Renal pelvis (tissue), 4 donors: ENCODE results near the gene FHL1. TPM values are rescaled to one million over a fixed set of nuclear protein-coding genes. Genes with fewer than 3 reads are reported as not detected.

ENCODE experiments used
- DNase-seq: peaks from one replicate; pipeline ENCODE4 v3.0.0-alpha.2; 2013
- polyA plus RNA-seq, 3 donors: library from polyadenylated mRNA; unstranded; fragments of 120-200 nt; gene quantifications; one replicate each; pipeline ENCODE4 v1.2.1, GENCODE V29; 2013; ENCODE audit not compliant: insufficient read length in 3 of 3

Gene FHL1
- polyA plus RNA-seq, 3 donors, result 45.1 to 60.1 (median 55.0) TPM

DNA sequence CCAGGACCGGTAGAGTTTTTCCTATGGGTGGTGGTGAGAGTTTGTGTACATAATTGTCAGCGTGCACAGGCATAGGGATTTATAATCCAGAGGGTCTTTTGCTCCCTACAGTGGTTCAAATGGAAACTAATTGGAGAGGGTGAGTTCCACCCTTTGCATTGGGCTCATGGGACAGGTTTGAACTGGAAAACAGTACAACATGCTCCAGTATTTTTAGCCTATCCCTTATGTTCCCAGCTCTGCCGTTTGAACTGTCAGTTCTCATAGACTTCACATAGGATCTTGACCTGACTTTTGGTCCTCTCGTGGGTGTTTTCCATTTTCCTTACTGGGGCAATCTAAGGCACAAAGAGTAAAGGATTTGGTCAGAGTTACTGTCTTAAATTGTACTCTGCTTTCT is 31.8 kb downstream of the FHL1 start:
- DNase-seq, result no peak

- no peak for DNase-seq
These were observed 35.1 kb downstream of the FHL1 start for GRCh38 chrX:136182414-136182813.

DNA sequence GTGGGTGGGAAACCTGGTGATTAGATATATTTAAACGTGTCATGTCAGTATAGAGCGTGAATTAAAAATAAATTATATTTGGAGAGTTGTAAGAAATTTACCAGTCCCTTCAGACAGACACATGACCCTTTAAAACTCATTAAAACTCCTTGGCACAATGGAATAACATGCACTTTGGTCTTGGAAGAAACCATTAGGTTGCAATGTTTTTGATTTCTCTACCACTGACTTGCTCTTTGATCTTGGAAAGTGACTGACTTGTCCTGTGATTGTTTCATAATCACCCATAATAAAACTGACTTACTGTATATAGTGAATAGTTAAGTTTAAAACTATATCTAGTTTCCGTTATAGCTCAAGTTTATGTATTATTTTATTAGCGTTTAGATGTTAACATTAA is 35.8 kb downstream of the FHL1 start:
- DNase-seq, result no peak

DNA sequence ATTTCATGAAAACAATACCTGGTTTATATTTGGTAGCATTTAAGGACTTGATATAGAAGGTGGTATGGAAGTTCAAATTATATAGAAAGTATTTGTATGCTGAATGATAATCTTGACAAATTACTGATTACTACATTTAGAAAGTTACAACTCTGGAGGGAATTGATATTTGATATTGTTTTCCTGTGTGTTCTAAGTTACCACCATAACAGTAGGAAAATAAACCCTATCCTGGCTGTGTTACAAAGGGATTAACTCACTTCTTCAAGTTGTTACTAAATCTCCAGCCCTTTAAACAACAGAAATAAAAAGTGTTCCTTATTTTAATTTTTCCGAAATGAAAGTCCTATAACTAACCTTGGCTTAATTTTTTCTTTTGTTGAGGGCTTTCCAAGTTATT is 36.6 kb downstream of the FHL1 start:
- no peak for DNase-seq

DNA sequence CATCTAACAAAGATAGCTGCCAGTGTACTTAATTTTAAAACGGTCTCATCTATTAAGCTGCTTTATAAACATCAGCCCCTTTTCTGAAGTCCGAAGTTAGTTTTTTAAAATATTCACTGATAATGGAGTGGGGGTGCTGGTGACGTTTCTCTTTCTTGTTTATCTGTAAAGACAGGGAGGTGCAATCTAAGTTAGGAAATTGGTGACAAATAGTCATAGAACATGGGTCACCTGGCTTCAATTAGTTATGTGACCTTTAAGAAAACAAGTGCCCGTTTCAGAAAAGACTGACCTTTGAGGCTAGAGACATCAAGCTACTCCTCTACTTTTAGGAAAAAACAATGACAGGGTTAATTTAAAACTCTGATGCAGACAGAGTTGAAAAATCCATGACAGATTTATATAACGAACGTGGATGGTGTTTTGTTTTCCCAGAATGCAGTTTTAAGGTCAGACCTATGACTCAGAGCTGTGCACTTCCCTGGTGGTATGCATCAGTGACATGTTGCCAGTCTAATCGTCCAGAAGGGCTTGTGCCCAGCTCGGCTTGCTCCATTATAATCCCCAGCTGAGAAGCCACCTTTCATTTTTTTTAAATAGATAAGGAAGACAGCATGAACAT is 38.2 kb downstream of the FHL1 start:
- DNase-seq, result no peak

DNA sequence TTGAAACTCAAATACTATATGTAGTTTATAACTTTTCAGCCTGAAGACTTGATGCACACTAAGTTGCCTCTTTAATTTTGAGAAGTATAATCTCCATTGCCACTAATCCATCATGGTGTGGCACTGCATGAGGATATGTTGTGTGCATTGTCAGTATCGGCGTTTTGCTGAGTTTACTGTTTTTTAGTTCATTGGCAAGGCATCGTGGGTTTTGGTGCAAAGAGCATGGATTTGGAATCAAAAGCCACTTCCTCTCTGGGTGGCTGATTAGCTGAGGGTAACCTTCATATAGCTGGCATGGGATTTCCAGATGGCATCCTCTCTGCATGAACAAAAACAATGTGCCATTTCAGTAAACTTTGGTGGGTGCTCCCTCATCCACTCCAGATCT is 38.7 kb downstream of the FHL1 start:
- no peak for DNase-seq

- no peak for DNase-seq
These were observed 41.9 kb downstream of the FHL1 start for GRCh38 chrX:136189222-136189621.

GRCh38 chrX:136190038-136190713 is 42.8 kb downstream of the FHL1 start:
- DNase-seq, result no peak

DNA sequence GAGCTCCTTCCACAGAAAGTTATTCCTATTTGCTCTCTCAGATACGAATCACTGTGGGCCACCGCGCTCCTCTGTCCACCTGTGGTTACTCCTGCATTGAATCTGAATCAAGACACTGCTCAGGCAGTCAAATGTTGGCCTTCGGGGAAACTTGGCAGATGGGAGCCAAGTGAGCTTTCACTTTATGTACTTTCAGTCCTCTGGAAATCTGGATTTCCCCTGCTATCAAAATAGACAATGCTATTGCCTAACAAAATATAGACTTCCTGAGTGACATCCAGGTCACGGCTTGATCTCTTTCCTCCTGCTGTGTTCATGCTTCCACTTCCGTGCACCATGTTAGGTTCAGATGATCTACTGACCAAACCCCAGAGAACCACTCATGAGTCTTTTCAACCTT is 43.8 kb downstream of the FHL1 start:
- DNase-seq, result no peak

DNA sequence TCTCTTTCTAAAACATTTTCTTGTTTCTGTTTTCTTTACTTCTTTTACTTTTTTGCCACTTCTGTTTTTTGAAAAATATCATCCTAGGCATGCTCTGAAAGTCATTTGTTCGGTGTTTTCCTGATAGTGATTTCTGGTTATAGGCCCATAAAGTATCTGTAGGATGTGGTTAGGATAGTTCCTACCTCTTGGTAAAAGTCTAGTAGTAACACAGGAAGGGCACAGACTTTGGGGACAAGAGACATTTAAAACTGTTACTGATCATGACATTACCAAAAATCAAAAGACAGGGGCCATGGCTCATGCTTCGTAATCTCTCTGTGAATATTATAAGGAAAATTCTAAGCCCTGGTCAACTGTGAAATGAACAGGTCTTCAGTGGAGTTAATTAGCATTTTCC is 44.8 kb downstream of the FHL1 start:
- DNase-seq, result no peak

DNA sequence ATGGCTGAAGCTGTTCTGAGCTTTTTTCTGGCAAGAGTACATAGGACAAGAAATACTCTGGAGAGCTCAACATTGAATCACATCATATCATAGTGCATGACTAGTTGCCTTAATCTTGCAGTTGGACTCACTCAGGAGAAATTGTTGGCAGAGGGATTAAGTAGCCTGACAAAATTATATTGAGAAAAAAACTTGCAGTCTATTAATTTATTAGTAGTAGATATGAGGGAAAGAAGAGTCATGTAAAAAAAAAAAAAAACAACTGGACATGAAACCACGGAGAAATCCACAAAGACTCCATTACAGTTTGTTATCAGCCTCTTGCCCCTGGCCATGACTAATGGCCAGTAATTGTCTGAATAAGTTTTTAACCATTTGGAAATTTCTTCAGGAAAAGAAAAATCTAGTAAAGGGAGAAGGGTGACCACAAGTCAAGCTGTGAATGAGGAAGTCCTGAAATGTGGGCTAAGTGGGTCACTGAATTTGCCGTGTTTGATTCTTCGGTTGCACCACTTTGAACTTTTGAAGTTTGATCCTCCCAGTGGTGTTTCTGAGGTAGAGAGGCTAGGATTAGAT is 45.6 kb downstream of the FHL1 start:
- no peak for DNase-seq

DNA sequence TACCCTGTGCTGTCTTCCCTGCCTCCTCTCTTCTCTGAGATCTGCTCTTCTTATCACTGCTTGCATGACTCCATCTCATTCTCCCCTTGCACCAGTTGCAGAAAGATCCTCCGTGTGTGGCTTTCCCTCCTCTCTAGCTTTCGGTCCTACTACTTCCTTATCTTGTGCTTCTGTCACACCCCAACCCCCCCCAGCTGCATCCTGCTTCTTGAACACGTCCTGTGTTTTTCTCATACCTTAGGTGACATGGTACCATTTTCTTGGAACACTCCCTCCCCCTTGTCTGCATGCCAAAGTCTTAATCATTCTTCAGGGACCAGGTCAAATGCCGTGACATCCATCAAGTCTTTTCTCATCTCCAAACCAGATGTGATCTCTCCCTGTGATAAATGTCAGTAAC is 46.4 kb downstream of the FHL1 start:
- DNase-seq, result no peak

DNA sequence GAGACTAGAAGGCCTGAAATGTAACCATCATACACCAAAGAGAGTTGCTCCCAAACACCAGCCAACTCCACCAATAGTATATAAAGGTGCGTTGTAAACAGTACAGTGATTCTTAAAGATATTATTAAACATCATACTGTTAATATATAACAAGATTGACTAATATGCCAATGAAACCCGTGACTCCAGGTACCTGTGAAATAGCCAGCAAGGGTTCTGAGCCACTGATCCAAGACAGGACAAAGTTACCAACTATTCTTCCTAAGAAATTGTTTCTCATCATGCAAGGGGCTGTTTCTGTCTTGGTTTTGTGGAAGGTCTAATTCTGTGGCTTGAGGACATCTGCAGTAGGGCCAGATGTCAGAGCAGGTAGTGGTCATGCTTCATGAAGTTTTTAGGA is 47.2 kb downstream of the FHL1 start:
- no peak for DNase-seq

DNA sequence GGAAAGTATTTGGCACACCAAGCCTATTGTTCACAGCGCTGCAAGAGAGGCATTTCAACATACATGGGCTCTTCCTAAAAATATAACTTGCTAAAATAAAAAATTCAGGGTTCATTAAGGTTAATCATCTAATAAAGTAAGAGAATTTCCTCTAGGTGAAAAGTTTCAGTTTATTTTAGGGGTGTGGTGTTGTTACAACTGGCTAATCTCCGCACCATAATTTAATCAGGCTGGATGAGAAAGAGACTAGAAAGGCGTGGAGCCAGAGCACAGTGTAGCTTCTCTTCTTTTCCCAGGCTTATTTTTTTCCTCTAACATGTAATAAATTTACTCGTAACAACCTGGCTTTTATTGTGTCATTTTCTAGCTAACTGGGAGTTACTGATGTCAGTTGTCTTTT is 47.9 kb downstream of the FHL1 start:
- no peak for DNase-seq

GRCh38 chrX:136196691-136197155 is 49.4 kb downstream of the FHL1 start:
- no peak for DNase-seq

DNA sequence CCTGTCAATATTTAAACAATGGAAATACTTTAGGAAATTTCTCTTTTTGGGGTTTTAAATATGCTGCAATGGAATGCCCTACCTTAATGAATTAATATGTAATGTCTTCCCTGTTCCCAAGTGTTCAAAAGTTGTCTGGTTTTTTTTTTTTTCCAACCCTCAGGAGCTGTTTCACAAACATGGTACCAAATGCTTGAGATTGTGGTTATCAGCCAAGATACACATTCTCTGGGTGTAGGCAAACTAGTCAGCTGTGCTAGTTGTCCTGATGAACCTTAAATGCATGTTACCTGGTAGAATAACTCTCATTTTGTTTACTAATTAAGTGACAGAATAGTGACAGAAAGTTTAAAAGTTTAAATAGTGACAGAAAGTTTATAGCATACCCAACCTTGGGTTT is 50.7 kb downstream of the FHL1 start:
- no peak for DNase-seq

GRCh38 chrX:136198678-136199243 is 51.4 kb downstream of the FHL1 start:
- DNase-seq, result no peak

GRCh38 chrX:136199365-136199764 is 52.0 kb downstream of the FHL1 start:
- no peak for DNase-seq

DNA sequence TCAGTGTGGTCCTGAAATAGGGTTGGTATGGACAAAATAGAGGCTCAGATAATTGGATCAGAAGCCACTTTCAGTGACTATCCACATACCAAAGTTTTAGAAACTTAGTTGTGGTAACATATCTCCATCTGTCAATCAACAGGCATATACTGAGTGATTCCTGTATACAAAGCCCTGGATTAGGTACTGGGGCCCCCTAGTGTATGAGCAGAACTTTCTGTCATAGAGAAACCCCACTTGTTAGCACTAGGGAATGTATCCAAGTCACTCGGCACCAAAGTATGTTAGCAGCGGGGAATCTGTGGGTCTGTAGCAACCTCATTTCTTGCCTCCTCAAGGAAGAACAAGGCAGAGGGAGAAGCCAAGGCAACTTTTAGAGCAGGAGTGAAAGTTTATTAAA is 53.1 kb downstream of the FHL1 start:
- no peak for DNase-seq

- no peak for DNase-seq
These were observed 54.3 kb downstream of the FHL1 start for GRCh38 chrX:136201601-136202000.

DNA sequence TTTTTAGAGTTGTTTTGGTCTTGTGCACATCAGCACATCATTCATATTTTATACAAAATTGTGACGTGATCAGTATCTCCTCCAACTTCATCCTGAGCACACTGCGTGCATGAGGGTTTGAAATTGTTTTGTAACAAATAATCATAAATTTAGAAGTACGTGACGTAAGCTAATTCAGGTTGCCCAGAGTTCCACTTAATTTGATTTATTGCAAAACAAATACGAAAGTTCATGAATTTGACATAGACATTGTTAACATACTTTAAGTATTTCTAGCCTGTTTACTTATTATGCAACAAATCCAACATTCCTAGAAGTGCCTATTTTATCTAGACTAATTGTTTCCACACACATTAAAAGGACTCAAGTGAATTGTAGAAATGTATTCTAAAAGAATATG is 55.6 kb downstream of the FHL1 start:
- no peak for DNase-seq

- no peak for DNase-seq
These were observed 56.1 kb downstream of the FHL1 start for GRCh38 chrX:136203438-136203837.

GRCh38 chrX:136203951-136204350 is 56.6 kb downstream of the FHL1 start:
- DNase-seq, result no peak
